ENCODE measurements around the gene IFNL2.
"Not testable (repeated sequence)": the region's sequence is repeated elsewhere in the genome, so short reads cannot be mapped to it uniquely, and the experiment has no call there.

IFNL2 gene

GRCh38 chr19:39296055-39296645 lies 28.0 kb downstream of the IFNL2 start, which contains the start of gene IFNL1:
TSS of gene IFNL1 (plus strand) at chr19:39296407. CDS start at chr19:39296422, 15 bp downstream.
- DNase-seq (ENCODE audit: low read depth in 4 of 4, low spot score in 1 of 4): no peak

- DNase-seq (ENCODE audit: low read depth in 4 of 4, low spot score in 1 of 4): no peak
These were observed 28.7 kb downstream of the IFNL2 start for GRCh38 chr19:39296906-39297305.

- DNase-seq (ENCODE audit: low read depth in 4 of 4, low spot score in 1 of 4): no peak
These were observed 29.9 kb downstream of the IFNL2 start for GRCh38 chr19:39297931-39298634.

GRCh38 chr19:39299404-39299803 lies 31.2 kb downstream of the IFNL2 start:
- DNase-seq (ENCODE audit: low read depth in 4 of 4, low spot score in 1 of 4): no peak

GRCh38 chr19:39299832-39300231 lies 31.6 kb downstream of the IFNL2 start:
- DNase-seq (ENCODE audit: low read depth in 4 of 4, low spot score in 1 of 4): no peak

GRCh38 chr19:39301021-39301420 lies 32.8 kb downstream of the IFNL2 start:
- no peak for DNase-seq (ENCODE audit: low read depth in 4 of 4, low spot score in 1 of 4)

GRCh38 chr19:39301562-39301961 lies 33.4 kb downstream of the IFNL2 start:
- no peak for DNase-seq (ENCODE audit: low read depth in 4 of 4, low spot score in 1 of 4)

- no peak for DNase-seq (ENCODE audit: low read depth in 4 of 4, low spot score in 1 of 4)
These were observed 35.4 kb downstream of the IFNL2 start for GRCh38 chr19:39303373-39304184.

- no peak for DNase-seq (ENCODE audit: low read depth in 4 of 4, low spot score in 1 of 4)
These were observed 36.0 kb downstream of the IFNL2 start for GRCh38 chr19:39304185-39304513.

- DNase-seq (ENCODE audit: low read depth in 4 of 4, low spot score in 1 of 4): no peak
These were observed 36.7 kb downstream of the IFNL2 start for GRCh38 chr19:39304701-39305571.

- DNase-seq (ENCODE audit: low read depth in 4 of 4, low spot score in 1 of 4): no peak
These were observed 37.9 kb downstream of the IFNL2 start for GRCh38 chr19:39306075-39306474.

GRCh38 chr19:39307046-39307821 lies 39.0 kb downstream of the IFNL2 start:
- DNase-seq (ENCODE audit: low read depth in 4 of 4, low spot score in 1 of 4): no peak

- DNase-seq (ENCODE audit: low read depth in 4 of 4, low spot score in 1 of 4): no peak
These were observed 39.8 kb downstream of the IFNL2 start for GRCh38 chr19:39307822-39308530.

- DNase-seq (ENCODE audit: low read depth in 4 of 4, low spot score in 1 of 4): no peak
These were observed 40.5 kb downstream of the IFNL2 start for GRCh38 chr19:39308531-39309304.

GRCh38 chr19:39309305-39309670 lies 41.1 kb downstream of the IFNL2 start:
- not testable (repeated sequence) for DNase-seq (ENCODE audit: low read depth in 4 of 4, low spot score in 1 of 4)

- DNase-seq (ENCODE audit: low read depth in 4 of 4, low spot score in 1 of 4): no peak
These were observed 42.5 kb downstream of the IFNL2 start for GRCh38 chr19:39310558-39311311.

GRCh38 chr19:39314016-39314728 lies 46.0 kb downstream of the IFNL2 start:
- no peak for DNase-seq (ENCODE audit: low read depth in 4 of 4, low spot score in 1 of 4)

- DNase-seq (ENCODE audit: low read depth in 4 of 4, low spot score in 1 of 4): no peak
These were observed 47.7 kb downstream of the IFNL2 start for GRCh38 chr19:39315933-39316332.
